Panc1 (cell line): ENCODE results near the gene METTL22. TPM values are rescaled to one million over a fixed set of nuclear protein-coding genes. Genes with fewer than 3 reads are reported as not detected.

Experiments
- ATAC-seq: fragments of 200-7000 bp; cut with Tn5 transposase; 2 replicates; pipeline ENCODE4 v1.9.1; 2020; ENCODE audit warnings: mild to moderate bottlenecking, moderate library complexity
- BruUV-seq: library from RNA; stranded (reverse); fragments of 400-500 nt; replicated peaks from 2 replicates; lab custom pipeline; 2021; lab: Mats Ljungman, UMichigan
- CTCF ChIA-PET: fragments of 300-600 bp; sonication (Branson Sonifier 250); formaldehyde crosslinking; loops from one replicate; lab custom pipeline; 2022; ENCODE audit warnings: antibody characterized with exemption; lab: Charles Lee
- POLR2A ChIA-PET: fragments of 300-600 bp; sonication (Branson Sonifier 250); formaldehyde crosslinking; loops from one replicate; lab custom pipeline; 2022; ENCODE audit warnings: antibody characterized with exemption; lab: Charles Lee
- DNase-seq: peaks from one replicate; pipeline ENCODE4 v3.0.0-alpha.2; 2010; ENCODE audit warnings: low read depth, low spot score
- H3K27ac ChIP-seq: 2 replicates; pipeline ENCODE4 v1.5.1; 2011; ENCODE audit warnings: mild to moderate bottlenecking, low read length, inconsistent platforms
- H3K27me3 ChIP-seq: fragments of 200-500 bp; sonication (Bioruptor generic); 2 replicates; pipeline ENCODE4 v1.6.0; 2014; ENCODE audit warnings: low read length, inconsistent platforms; ENCODE audit not compliant: control insufficient read depth, insufficient read depth
- H3K36me3 ChIP-seq: fragments of 200-500 bp; sonication (Bioruptor generic); 2 replicates; pipeline ENCODE4 v1.5.1; 2014; ENCODE audit warnings: inconsistent platforms, mild to moderate bottlenecking, low read length, moderate library complexity; ENCODE audit not compliant: control insufficient read depth, insufficient read depth
- H3K4me1 ChIP-seq: 2 replicates; pipeline ENCODE4 v1.5.1; 2011; ENCODE audit warnings: inconsistent platforms, mild to moderate bottlenecking, low read length, moderate library complexity; ENCODE audit not compliant: control insufficient read depth, insufficient read depth
- H3K4me3 ChIP-seq, 2 experiments: 2 replicates each; pipeline ENCODE4 v1.5.1; 2011 to 2012; ENCODE audit warnings: low read depth in 2 of 2, low read length in 2 of 2, mild to moderate bottlenecking in 2 of 2, inconsistent platforms in 1 of 2, moderate library complexity in 1 of 2
- H3K9me3 ChIP-seq: fragments of 200-500 bp; sonication (Bioruptor generic); 2 replicates; pipeline ENCODE4 v1.5.1; 2014; ENCODE audit warnings: low read depth, mild to moderate bottlenecking, inconsistent platforms, low read length, moderate library complexity; ENCODE audit not compliant: control insufficient read depth, insufficient read depth
- POLR2AphosphoS5 ChIP-seq: IDR thresholded peaks from 2 replicates; pipeline ENCODE4 v1.6.1; 2012; ENCODE audit warnings: mild to moderate bottlenecking, low read depth, low read length, moderate library complexity
- SIN3A ChIP-seq: IDR thresholded peaks from 2 replicates; pipeline ENCODE4 v1.6.1; 2012; ENCODE audit warnings: low read depth, mild to moderate bottlenecking, low read length, moderate library complexity, borderline replicate concordance; ENCODE audit not compliant: insufficient read depth
- TCF7L2 ChIP-seq: IDR thresholded peaks from 2 replicates; pipeline ENCODE4 v1.6.1; 2011; ENCODE audit warnings: mild to moderate bottlenecking, low read depth, low read length, inconsistent platforms
- in situ Hi-C: cut with HindIII; loops from 2 replicates; pipeline ENCODE4 v1.10.0; 2016; ENCODE audit warnings: low sequenced_read_pairs, low pct_unique_long_range_greater_than_20kb
- intact Hi-C: fragments of 100-400 bp; cut with micrococcal nuclease; formaldehyde crosslinking; loops from one replicate; pipeline ENCODE4 v1.10.0; 2022; ENCODE audit not compliant: unreplicated experiment
- total RNA-seq: library from RNA; stranded (reverse); gene quantifications from one replicate; pipeline ENCODE4 v1.2.1, GENCODE V29; 2021; ENCODE audit not compliant: unreplicated experiment
- TF ChIP-seq, protein P1 (sequence below), 2 experiments: IDR thresholded peaks; 2 replicates each; pipeline ENCODE4 v1.6.1; 2011 to 2012; ENCODE audit warnings: low read depth in 2 of 2, control low read depth in 1 of 2, low read length in 1 of 2, mild to moderate bottlenecking in 1 of 2, moderate library complexity in 1 of 2; ENCODE audit not compliant: insufficient read depth in 1 of 2
- TF ChIP-seq, protein P2 (sequence below): fragments of 450-650 bp; IDR thresholded peaks from 2 replicates; pipeline ENCODE4 v1.5.1; 2017; ENCODE audit warnings: mild to moderate bottlenecking

Gene METTL22
- total RNA-seq, 1 experiment from 2014 or later = 31.8 TPM

GRCh38 chr16:8685617-8686016 lies 64.1 kb downstream of the METTL22 start:
- ATAC-seq (no peak), DNase-seq (no peak)
- no peak for TF ChIP-seq TCF7L2
- TF ChIP-seq, protein P1, sequence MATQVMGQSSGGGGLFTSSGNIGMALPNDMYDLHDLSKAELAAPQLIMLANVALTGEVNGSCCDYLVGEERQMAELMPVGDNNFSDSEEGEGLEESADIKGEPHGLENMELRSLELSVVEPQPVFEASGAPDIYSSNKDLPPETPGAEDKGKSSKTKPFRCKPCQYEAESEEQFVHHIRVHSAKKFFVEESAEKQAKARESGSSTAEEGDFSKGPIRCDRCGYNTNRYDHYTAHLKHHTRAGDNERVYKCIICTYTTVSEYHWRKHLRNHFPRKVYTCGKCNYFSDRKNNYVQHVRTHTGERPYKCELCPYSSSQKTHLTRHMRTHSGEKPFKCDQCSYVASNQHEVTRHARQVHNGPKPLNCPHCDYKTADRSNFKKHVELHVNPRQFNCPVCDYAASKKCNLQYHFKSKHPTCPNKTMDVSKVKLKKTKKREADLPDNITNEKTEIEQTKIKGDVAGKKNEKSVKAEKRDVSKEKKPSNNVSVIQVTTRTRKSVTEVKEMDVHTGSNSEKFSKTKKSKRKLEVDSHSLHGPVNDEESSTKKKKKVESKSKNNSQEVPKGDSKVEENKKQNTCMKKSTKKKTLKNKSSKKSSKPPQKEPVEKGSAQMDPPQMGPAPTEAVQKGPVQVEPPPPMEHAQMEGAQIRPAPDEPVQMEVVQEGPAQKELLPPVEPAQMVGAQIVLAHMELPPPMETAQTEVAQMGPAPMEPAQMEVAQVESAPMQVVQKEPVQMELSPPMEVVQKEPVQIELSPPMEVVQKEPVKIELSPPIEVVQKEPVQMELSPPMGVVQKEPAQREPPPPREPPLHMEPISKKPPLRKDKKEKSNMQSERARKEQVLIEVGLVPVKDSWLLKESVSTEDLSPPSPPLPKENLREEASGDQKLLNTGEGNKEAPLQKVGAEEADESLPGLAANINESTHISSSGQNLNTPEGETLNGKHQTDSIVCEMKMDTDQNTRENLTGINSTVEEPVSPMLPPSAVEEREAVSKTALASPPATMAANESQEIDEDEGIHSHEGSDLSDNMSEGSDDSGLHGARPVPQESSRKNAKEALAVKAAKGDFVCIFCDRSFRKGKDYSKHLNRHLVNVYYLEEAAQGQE (IDR thresholded peaks at IDR 0.05; ENCODE audit: insufficient read depth in 1 of 2, low read depth in 2 of 2, low read length in 1 of 2) = no peak
- TF ChIP-seq POLR2AphosphoS5 = no peak
- TF ChIP-seq, protein P2, sequence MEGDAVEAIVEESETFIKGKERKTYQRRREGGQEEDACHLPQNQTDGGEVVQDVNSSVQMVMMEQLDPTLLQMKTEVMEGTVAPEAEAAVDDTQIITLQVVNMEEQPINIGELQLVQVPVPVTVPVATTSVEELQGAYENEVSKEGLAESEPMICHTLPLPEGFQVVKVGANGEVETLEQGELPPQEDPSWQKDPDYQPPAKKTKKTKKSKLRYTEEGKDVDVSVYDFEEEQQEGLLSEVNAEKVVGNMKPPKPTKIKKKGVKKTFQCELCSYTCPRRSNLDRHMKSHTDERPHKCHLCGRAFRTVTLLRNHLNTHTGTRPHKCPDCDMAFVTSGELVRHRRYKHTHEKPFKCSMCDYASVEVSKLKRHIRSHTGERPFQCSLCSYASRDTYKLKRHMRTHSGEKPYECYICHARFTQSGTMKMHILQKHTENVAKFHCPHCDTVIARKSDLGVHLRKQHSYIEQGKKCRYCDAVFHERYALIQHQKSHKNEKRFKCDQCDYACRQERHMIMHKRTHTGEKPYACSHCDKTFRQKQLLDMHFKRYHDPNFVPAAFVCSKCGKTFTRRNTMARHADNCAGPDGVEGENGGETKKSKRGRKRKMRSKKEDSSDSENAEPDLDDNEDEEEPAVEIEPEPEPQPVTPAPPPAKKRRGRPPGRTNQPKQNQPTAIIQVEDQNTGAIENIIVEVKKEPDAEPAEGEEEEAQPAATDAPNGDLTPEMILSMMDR = no peak
- no peak for TF ChIP-seq SIN3A
- peaks cover 8% of the 10 kb centered on the region; the same call in 1 of the 2 replicates for H3K9me3 ChIP-seq
- H3K4me1 ChIP-seq = no peaks in the 10 kb centered on the region
- no peak overlapping the region for H3K27ac ChIP-seq
- POLR2A ChIA-PET = interaction anchor here (0.7 kb wide), 1 partner anchor 27 kb away, joined by 3 read pairs; no protein-coding TSS in a partner anchor
- H3K4me3 ChIP-seq = no peak overlapping the region
- H3K27me3 ChIP-seq = 0 out of 2 replicates have a peak, but pooled peaks cover 2% of the 10 kb centered on the region
- CTCF ChIA-PET = interaction anchor here (0.6 kb wide), 1 partner anchor 193 kb away, joined by 3 read pairs; no protein-coding TSS in a partner anchor
- in situ Hi-C loops (no loop called here), intact Hi-C loops (no loop called here)
- no peaks in the 10 kb centered on the region for H3K36me3 ChIP-seq
- no TSS peak for BruUV-seq

- DNase-seq (no peak), ATAC-seq (no peak)
- CTCF ChIA-PET = interaction anchor here (0.6 kb wide), 1 partner anchor 192 kb away, joined by 3 read pairs; no protein-coding TSS in a partner anchor
- H3K36me3 ChIP-seq = no peaks in the 10 kb centered on the region
- BruUV-seq = no TSS peak
- TF ChIP-seq, protein P1 (IDR thresholded peaks at IDR 0.05; ENCODE audit: insufficient read depth in 1 of 2, low read depth in 2 of 2, low read length in 1 of 2) = no peak
- TF ChIP-seq SIN3A = no peak
- no peak for TF ChIP-seq POLR2AphosphoS5
- TF ChIP-seq TCF7L2 = no peak
- TF ChIP-seq, protein P2 = no peak
- H3K27ac ChIP-seq = no peak overlapping the region
- 0 out of 2 replicates have a peak, but pooled peaks cover 2% of the 10 kb centered on the region for H3K27me3 ChIP-seq
- in situ Hi-C loops (no loop called here), intact Hi-C loops (no loop called here)
- no peak overlapping the region for H3K4me3 ChIP-seq
- POLR2A ChIA-PET = interaction anchor here (0.7 kb wide), 1 partner anchor 27 kb away, joined by 3 read pairs; no protein-coding TSS in a partner anchor
- H3K4me1 ChIP-seq = no peaks in the 10 kb centered on the region
- H3K9me3 ChIP-seq = peaks cover 8% of the 10 kb centered on the region; the same call in 1 of the 2 replicates
Measured at GRCh38 chr16:8686031-8686621, 64.6 kb downstream of the METTL22 start.
